Stimulated activated CD4-positive, alpha-beta T cell treated with anti-CD3 and anti-CD28 coated beads, Interleukin-15, amount 100 ng/mL, for 24 hours (primary cell): ENCODE data around the gene FSTL5.

Source experiments
- DNase-seq: peaks from one replicate; pipeline ENCODE4 v3.0.0-alpha.2; 2020

FSTL5 gene

GRCh38 chr4:161564230-161564834 is 599.5 kb downstream of the FSTL5 start:
- DNase-seq, result no peak

- no peak for DNase-seq
These were observed 607.8 kb downstream of the FSTL5 start for GRCh38 chr4:161555689-161556660.

DNA sequence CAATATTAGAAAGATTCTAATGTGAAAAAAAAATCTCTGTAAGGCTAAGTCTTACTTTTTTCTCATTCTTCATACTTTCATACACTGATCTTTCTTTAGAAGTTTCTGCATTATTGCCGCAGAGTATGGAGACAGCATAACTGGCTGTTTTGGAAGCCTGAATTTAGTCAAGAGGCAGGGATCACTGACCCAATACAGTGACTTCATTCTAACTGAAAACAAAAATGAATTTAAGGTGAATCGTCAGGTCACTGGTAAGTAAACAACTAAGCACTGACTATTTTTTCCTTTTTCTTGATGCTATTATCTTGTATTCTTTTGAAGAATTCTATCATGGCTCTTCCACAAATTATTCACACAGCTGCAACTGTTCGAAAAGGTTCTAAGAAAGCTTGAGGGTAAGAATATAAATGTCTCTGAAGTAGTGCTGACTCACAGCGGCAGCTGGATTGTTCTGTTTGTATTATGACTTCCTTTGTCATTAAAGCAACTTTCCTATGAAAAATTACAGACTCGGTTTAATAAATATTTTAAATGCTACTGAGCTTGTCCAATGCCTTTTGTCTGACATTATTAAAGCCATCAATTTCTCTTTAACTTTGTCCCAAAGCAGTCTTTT is 609.3 kb downstream of the FSTL5 start:
- no peak for DNase-seq

DNA sequence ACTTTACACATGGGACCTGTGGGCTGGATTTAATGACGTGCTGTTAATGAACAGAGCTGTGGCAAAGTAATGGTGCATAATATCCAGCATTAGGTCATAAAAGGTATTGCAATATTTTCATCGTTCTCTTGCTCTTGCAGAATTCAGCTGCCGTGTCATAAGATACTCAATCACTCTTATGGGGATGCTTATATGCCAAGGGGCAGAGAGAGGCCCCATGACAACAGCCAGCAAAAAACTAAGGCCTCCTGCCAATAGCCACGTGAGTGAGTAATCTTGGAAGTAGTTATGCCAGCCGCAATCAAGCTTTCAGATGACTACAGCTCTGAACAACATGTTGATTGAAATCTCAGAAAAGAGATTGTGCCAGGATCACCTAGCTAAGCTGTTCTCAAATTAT is 616.9 kb downstream of the FSTL5 start:
- no peak for DNase-seq

DNA sequence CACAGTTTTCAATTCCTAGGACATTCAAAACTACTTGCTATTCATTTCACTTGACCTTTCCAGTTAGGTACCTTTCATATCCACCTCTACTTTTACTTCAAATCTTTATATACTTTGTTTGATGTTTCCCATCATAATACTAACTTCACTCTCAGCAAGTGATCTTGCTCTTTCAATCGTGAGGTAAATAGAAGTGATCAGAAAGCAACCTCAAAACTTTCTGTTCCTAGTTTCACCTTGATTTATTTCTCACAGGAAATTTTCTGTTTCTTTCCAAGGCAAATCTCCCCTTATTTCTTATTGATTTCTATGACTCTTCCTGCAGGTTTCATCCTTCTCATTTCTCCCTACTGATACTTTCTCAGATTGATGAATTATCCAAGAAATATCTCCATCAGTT is 623.5 kb downstream of the FSTL5 start:
- DNase-seq, result no peak

GRCh38 chr4:161538941-161539340 is 624.9 kb downstream of the FSTL5 start:
- DNase-seq, result no peak

GRCh38 chr4:161530710-161531109 is 633.1 kb downstream of the FSTL5 start:
- DNase-seq, result no peak

- no peak for DNase-seq
These were observed 638.7 kb downstream of the FSTL5 start for GRCh38 chr4:161525121-161525520.

- no peak for DNase-seq
These were observed 641.8 kb downstream of the FSTL5 start for GRCh38 chr4:161522031-161522430.

GRCh38 chr4:161519611-161520010 is 644.2 kb downstream of the FSTL5 start:
- no peak for DNase-seq

DNA sequence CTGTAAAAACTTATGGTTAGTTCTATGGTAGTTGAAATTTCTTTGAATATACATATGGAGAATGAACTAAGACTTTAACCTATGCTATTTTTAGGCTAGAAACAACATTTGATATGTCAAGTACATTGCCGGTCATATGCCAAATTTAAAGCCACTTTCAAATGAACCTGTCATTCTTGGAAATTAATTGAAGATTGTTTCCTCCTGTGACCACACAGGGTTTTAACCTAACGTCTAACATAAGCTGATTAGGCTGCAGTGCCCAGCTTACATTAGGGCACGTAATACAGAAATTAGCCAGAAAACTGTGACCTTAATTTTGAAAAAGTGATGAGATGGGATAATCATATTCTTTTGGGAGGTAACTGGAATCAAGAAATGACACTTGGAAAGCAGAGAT is 645.9 kb downstream of the FSTL5 start:
- no peak for DNase-seq

DNA sequence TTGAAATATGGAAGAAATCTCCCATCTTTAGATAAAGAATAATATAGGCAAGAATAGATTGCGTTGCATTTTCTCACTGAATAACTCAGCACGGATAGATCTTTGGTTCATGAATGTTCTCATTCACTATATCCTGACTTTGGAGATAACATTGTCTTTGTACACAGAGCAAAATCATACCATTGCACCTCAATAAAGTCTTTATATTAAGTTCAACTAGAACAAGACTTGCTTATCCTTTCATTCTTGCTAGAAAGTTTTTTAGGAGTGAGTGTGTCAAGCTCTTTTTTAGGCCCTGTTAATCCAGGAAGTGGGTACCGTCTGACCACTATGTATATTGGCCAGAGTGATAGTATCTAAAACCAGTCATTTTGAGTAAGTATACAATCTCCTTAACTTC is 658.7 kb downstream of the FSTL5 start:
- DNase-seq, result no peak

DNA sequence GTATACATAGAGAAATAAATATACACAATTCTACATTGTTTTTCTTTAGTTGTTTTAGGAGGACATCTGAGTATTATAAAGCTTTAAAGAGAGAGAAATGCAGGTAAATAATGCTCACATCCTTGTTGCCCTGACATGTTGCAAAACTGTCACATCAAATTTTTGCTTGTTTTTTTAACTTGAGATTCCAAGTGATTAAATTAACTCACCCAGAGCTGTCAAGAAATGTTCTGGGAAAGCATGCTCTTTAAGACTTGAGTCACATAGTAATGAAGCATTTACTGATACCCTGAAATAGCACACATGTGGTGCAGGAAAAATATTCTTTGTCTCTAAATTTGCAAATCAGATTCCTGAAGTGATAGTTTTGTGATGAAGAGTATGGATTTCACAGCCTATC is 665.6 kb downstream of the FSTL5 start:
- no peak for DNase-seq

DNA sequence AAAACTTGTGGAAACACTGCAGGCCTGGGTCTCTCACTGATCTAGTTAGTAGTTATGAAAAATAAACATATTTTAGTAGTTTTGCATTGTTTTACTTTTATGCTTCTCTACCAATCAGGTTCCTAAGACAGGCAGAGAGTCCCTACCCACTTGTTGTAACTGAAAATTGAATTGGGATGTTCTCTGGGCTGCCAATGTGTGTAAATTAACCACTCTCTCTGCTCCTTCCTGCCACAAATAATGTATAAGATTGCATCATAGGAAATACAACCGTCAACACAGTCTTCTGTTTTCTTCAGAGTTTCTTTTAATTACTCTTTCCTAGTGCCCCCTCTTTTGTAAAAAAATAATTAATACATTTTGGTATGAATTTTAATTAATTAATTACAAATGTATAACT is 677.3 kb downstream of the FSTL5 start:
- DNase-seq, result no peak

DNA sequence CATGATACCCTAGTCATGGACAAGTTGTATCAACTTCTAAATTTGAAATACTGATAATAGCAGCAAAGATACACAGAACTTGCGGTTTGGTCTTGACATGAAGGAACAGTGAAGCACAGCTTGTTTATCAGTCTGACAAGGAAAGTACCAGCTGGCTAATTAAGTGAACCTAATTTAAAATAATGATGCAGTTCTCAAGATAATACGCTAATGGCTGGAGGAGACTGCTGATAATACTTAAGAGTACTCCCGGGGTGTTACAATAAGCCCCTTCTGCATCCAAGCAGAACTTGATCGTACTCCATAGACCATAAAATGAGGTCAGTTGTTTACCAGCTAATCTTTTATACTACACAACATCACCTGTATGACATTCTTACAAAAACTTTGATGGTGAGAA is 697.5 kb downstream of the FSTL5 start:
- no peak for DNase-seq

GRCh38 chr4:161463436-161463835 is 700.4 kb downstream of the FSTL5 start:
- no peak for DNase-seq

DNA sequence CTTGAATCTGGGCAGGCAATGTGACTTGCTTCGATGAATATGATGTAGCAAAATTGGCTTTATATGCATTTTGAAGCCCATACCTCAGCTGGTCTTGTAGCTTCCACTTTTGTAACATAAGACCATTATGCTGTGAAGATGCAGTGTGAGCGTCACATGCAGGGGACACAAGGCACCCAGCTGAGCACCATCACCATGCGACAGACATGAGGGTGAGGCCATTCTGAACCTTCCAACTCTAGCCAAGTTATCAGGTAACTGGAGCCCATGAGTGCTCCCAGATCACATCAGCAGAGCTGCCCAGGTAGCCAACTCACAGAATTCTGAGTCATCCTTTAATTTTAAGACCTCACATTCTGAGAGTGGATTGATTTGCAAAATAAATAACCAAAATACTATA is 705.9 kb downstream of the FSTL5 start:
- no peak for DNase-seq

DNA sequence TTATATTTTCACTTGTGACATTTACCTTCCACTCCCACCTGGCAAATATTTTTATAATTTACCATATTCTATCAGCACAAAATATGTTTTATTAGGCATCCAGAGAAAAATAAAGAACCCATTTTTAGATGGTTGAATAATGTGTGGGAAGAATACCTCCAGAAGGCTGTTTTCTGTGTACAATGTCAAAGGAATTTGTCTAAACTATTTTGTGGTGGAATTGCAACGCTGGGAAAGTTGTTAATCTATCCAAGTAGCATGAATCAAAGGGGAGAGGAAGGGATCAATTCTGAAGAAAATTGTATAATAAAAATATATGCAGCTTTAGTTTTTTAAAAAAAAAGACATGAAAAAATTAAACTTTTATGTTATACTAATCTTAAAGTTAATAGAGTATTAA is 706.5 kb downstream of the FSTL5 start:
- no peak for DNase-seq

GRCh38 chr4:161454860-161455259 is 708.9 kb downstream of the FSTL5 start:
- no peak for DNase-seq

DNA sequence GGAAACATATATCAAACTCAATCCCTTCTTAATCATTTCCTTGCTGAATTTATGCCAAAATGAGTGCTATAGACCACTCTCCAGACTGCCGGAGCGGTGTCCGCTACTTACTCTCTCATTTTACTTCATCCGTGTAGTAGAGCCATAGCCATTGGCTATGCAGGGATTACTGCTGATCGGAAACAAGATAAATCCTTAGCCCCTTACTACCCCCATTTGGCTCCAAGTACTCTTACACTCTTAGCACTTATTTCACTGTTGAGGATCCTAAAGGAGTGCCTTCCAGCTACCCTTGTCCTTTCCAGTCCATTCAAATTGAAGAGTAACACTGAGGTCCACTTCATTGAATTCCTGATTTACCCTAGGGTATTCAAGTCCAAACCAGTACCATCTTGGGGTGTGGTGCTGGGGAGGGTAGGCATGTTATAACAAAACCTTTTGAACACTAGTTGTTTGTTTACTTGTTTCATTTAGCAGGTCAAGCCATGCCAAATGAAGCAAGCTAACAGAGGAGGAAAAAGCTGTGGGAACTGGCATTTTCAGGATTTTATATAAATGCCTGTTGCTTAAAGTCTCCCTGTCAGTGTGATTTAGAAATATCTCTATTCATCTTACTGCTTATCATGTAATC is 715.1 kb downstream of the FSTL5 start:
- no peak for DNase-seq

- no peak for DNase-seq
These were observed 719.2 kb downstream of the FSTL5 start for GRCh38 chr4:161444626-161445025.

DNA sequence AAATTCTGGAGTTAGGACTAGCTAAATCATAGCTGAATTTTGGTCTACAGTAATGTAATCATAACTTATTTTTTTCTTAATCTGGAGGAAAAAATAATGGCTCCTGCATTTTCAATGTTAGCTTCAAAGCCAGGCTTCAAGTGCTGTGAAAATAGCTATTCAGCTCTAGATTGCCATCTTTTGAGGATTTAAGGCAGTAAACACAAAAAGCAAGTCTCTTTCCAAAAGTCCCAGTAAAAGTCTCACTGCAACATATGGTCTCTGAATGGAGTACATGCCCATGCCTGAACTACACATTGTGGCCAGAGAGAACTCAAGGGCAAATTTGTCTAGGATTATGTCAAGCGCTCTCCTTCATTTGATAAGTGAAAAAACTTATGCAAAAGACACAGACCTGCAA is 720.9 kb downstream of the FSTL5 start:
- DNase-seq, result no peak

DNA sequence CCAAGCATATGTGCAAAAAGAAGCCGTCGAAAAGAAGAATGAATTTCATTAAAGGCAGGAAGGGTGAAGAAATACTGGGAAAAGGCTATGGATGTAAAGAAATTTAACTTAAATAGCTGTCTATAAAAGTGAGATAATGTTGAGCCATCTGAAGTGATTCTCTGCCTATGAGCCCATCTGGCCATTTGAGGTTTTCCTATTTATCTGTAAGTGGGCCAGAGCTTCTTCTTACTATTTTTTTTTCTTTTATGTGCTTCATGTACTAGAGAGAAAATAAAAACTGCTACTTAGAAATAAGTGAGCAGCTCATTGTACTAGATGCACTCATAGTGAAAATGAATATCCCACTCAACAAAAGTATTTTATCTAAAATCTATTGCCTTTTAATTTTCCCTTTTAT is 725.7 kb downstream of the FSTL5 start:
- no peak for DNase-seq
